T-helper 22 cell (primary cell): ENCODE results near the gene SLC5A10.
"Not testable (repeated sequence)": the region's sequence is repeated elsewhere in the genome, so short reads cannot be mapped to it uniquely, and the experiment has no call there.

ENCODE experiments used
- DNase-seq: peaks from one replicate; pipeline ENCODE4 v3.0.0-alpha.2; 2020; ENCODE audit warnings: low read depth

Gene SLC5A10

GRCh38 chr17:18951941-18952842, at the start of gene SLC5A10:
Gene SLC5A10, plus strand, starts transcription at chr17:18952165. Its CDS starts 41 bp downstream, at chr17:18952206.
- DNase-seq: no peak

DNA sequence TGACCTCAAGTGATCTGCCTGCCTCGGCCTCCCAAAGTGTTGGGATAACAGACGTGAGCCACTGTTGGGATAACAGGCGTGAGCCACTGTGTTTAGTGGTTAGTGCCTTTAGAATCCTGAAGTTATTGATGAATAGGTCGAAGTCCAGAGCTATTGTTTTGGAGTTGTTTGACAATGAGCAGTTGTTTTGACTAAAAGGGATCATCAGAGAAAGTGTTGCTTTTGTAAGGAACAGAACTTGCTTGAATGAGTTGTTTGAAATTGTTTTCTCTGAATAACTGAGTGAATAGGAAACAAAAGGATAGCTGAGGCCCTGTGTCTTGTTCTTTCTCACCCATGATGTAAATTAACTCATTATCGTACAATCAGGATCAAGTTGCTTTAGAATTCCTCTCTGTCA, 47.5 kb upstream of the SLC5A10 start:
- DNase-seq: no peak

GRCh38 chr17:18905226-18905625, 46.7 kb upstream of the SLC5A10 start:
- no peak for DNase-seq

GRCh38 chr17:18910326-18910725, 41.6 kb upstream of the SLC5A10 start:
- DNase-seq: no peak

- no peak for DNase-seq
Observed at GRCh38 chr17:18910881-18911280, 41.1 kb upstream of the SLC5A10 start.

DNA sequence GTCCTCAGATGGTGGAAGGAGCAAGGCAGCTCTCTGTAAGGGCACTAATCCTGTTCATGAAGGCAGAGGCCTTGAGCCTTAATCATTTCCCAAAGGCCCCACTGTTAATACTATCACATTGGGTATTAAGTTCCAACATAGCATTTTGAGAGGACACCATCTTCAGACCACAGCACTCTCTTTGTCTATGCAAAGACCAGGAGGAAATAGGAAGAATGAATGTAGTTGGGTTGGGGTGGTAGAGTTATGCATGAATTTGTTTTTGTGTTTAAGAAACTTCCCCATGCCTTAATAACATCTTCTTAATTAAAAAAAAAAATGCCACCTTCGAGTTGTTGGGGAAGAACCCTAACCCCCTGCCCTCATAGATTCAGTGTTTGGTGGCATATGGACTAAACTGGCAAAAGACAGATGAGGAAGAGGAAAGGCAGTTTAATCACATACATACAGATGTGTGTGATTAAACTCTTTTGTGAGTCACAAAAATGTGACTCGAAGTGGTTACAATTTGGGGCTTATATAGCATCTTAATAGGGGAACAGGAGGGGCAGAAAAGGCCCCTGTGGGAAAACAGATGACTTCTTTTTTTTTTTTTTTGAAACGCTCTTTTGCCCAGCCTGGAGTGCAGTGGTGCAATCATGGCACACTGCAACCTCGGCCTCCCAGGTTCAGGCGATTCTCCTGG, 35.0 kb upstream of the SLC5A10 start:
- DNase-seq: no peak

DNA sequence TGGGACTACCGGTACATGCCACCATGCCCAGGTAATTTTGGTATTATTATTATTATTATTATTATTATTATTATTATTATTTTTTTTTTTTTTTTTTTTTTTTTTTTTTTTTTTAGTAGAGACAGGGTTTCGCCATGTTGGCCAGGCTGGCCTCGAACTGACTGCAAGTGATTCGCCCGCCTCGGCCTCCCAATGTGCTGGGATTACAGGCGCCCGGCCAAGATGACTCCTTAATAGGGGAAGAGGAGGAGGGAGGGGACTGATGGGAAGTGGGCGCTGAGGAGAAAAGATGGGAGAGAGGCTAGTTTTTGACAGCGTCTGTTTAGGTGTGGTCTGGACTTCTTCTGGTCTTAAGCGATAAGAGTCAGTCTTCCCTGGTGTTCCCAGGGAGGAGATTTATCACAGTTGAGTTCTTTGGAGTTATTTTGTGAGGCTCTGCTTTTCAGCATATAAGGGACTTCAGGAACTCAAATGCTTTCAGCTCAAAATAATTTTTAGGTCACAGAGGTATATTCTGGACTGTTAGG, 34.4 kb upstream of the SLC5A10 start:
- DNase-seq: no peak

DNA sequence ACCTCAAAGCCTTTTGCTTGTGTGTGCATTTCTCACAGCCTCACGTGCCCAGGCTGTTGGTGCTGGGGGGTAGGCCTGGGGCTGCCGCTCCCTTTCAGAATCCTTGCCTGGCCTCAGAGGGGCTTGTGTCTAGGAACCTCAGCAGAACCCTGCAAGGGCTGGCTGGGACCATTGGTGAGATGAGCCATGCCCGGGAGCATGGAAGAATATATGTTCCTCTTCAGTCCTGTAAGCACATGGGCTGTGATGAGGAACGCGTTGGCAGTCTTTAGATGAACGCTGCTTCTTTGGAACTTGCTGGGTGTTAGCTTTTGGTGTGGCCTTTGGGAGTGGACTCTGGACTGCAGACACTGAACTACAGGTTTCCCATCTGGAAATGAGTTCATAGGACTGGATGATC, 32.0 kb upstream of the SLC5A10 start:
- DNase-seq: no peak

- no peak for DNase-seq
Observed at GRCh38 chr17:18920911-18921441, 31.0 kb upstream of the SLC5A10 start.

DNA sequence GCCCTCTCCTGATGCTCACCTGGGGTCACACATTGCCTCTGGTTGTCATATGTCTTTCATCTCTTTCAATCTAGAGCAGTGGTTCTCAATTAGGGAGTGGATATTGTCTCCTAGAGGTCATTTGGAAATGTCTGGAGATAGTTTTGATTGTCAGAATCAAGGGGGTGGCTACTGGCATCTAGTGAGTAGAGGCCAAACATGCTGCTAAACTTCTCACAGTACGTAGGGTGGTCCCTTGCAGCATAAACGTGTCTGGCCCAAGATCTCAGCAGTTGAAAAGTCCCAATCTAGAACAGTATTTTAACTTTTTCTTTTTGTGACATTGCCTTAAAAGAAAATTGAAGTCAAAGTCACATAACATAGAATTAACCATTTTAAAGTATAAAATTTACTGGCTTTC, 30.5 kb upstream of the SLC5A10 start:
- DNase-seq: no peak

DNA sequence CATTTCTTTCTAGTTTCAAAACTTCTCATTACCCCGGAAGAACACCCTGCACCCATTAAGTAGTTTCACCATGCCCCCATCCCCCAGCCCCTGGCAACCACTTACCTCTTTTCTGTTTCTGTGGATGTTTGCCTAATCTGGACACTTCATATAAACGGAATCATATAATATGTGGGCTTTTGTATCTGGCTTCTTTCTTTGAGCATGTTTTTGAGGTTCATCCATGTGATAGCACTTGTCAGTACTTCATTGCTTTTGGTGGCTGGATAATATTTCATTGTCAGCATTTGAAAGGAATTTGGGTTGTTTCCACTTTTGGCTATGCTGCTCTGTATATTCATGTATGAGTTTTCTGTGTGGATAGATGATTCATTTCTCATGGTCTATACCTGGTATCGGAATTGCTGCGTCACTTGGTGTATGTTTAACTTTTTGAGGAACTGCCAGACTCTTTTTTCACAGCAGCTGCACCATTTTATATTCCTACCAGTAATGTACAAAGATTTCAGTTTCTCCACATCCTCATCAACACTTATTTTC, 30.0 kb upstream of the SLC5A10 start:
- no peak for DNase-seq

DNA sequence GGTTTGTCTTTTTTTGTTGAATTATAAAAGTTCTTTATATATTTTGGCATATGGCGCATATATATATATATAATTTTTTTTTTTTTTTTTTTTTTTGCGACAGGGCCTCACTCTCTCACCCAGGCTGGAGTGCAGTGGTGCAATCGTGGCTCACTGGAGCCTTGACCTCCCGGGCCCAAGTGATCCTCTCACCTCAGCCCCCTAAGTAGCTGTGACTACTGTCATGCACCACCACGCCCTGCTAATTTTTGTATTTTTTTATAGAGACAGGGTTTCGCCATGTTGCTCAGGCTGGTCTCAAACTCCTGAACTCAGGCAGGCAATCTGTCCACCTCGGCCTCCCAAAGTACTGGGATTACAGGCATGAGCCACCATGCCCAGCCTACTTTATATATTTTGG, 29.4 kb upstream of the SLC5A10 start:
- DNase-seq: not testable (repeated sequence)

DNA sequence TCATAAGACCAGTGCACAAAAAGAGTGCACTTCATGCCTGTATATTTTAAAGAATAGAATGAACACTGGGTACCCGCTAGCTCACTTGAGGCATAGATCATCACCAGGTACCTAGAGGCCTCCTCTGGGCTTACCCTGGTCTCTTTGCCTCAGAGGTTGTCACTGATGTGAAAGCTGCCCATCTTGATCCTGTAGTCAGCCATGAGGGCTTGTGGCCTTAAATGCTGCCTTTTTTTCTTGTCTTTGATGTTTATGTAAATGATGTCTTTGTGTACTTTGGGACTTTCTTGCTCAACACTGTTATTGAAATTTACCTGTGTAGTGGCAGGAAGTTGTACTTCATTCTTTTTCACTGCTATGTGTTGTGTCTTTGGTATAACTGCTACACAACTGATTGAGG, 26.8 kb upstream of the SLC5A10 start:
- no peak for DNase-seq

DNA sequence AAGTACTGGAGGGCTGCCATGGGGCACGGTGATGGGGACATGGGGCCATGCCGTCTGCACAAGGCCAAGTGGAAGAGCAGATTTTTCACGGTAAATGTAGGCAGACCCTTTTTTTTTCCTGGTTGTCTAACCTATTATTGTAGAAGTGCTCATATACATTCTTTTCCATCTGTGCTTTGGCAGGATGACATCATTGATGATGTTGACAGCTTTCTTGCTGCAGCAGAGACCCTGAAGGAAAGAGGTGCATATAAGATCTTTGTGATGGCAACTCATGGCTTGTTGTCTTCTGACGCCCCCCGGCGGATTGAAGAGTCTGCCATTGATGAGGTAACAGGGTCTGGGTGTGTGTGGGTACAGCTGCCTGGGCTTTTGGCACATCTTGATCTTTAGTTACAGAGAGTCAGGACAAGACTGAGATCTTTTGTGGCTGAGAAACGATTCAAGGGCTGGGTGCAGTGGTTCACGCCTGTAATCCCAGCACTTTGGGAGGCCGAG, 23.3 kb upstream of the SLC5A10 start:
- no peak for DNase-seq

DNA sequence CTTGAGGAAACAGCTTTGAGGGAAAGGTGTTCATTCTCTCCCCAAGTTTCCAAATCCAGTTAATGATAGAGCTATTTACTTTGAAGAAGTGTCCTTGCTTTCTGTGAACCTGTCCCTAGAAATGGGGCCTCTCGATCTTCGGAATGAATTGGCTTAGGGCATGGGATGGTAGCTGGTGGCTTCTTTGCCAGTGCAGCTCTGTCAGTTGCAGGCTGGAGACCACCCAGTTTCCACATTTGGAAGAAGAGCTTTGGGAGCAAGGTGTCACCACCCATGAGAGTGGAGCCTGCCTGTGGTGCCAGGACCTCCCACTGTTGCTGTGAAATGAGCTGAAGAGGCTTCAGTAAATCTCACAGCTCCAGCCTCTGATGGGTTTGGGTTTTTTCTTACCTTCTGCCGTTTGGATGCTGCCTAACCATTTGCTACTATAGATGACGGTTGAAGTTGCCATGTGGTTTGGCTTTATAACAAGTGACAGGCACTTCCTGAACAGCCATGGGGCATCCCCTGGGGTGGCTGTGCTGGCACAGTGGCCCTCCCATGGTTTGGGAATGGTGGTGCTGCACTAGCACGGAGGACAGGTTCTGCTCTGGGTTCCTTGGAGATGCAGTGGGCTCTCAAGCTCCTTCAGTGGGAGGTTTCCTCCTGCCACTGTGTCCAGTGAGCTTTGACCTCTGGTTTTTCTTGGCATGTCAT, 19.5 kb upstream of the SLC5A10 start:
- no peak for DNase-seq

- DNase-seq: no peak
Observed at GRCh38 chr17:18933102-18934058, 18.6 kb upstream of the SLC5A10 start.

- DNase-seq: no peak
Observed at GRCh38 chr17:18937981-18938691, 13.8 kb upstream of the SLC5A10 start.

- DNase-seq: no peak
Observed at GRCh38 chr17:18938692-18939023, 13.3 kb upstream of the SLC5A10 start.

- no peak for DNase-seq
Observed at GRCh38 chr17:18944646-18945045, 7.3 kb upstream of the SLC5A10 start.

DNA sequence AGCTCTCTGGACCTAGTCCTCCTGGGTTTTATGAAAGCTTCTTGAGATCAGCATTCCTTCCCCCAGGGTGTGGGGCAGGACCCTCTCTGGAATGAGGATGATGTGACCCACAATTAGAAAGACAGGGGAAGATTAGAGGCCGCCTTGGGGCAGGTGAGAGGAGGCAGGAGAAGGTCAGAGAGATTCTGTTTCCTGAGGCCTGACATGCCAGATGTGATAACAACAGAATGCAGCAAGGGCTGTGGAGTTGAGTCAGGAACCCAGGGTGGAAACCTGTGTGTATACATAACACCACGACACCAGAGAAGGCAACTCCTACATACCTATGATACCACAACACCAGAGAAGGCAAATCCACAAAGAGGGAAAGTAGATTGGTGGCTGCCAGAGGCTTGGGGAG, 5.4 kb upstream of the SLC5A10 start:
- no peak for DNase-seq
